22Rv1 (cell line): ENCODE data around the gene ZNF507.

ENCODE experiments used
- ZFX ChIP-seq: fragments of 450-650 bp; IDR thresholded peaks from 2 replicates; pipeline ENCODE4 v1.6.1; 2017; ENCODE audit warnings: antibody characterized with exemption, borderline replicate concordance
- TF ChIP-seq, protein P1 (sequence below): fragments of 450-650 bp; IDR thresholded peaks from 2 replicates; pipeline ENCODE4 v1.5.1; 2017; ENCODE audit warnings: mild to moderate bottlenecking

DNA sequence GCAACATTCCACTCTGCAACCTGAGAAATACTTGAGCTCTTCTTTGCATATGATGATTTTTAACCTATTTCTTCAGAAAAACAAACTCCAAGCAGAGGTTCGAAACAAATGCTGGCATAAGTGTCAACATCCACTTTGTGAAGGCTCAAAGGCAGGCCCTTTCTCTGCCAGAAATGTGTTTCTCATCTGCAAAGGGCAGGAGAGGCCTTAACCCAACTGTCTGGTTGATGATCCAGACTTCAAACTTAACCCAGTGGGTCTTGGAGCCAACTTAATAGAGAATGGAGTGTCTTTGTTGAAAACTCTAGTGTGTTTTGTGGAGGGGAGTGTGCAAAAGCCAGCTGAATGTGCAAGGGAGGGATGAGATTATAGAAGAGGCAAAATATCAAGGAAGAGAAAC, 28.3 kb upstream of the ZNF507 start:
- TF ChIP-seq, protein P1, sequence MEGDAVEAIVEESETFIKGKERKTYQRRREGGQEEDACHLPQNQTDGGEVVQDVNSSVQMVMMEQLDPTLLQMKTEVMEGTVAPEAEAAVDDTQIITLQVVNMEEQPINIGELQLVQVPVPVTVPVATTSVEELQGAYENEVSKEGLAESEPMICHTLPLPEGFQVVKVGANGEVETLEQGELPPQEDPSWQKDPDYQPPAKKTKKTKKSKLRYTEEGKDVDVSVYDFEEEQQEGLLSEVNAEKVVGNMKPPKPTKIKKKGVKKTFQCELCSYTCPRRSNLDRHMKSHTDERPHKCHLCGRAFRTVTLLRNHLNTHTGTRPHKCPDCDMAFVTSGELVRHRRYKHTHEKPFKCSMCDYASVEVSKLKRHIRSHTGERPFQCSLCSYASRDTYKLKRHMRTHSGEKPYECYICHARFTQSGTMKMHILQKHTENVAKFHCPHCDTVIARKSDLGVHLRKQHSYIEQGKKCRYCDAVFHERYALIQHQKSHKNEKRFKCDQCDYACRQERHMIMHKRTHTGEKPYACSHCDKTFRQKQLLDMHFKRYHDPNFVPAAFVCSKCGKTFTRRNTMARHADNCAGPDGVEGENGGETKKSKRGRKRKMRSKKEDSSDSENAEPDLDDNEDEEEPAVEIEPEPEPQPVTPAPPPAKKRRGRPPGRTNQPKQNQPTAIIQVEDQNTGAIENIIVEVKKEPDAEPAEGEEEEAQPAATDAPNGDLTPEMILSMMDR: no peak
- TF ChIP-seq ZFX: no peak
